Activated CD8-positive, alpha-beta memory T cell treated with anti-CD3 and anti-CD28 coated beads, Interleukin-2, amount 10 ng/mL, durations not matched to agents 7 days and 5 days (primary cell): Measurements from ENCODE around the gene DNAH5. TPM values are rescaled to one million over a fixed set of nuclear protein-coding genes. Genes with fewer than 3 reads are reported as not detected.
"Not testable (repeated sequence)": the region's sequence is repeated elsewhere in the genome, so short reads cannot be mapped to it uniquely, and the experiment has no call there.

Experiments
- ATAC-seq: fragments of 150-1000 bp; cut with Tn5 transposase; one replicate; pipeline ENCODE4 v1.10.0; 2021; ENCODE audit warnings: moderate library complexity
- CTCF ChIA-PET: fragments of 350-600 bp; sonication (Branson Sonifier 250); formaldehyde crosslinking; loops from one replicate; lab custom pipeline; 2021; ENCODE audit warnings: antibody characterized with exemption; lab: Charles Lee
- DNase-seq: peaks from one replicate; pipeline ENCODE4 v3.0.0-alpha.2; 2020
- H3K27ac Mint-ChIP-seq: one replicate; pipeline ENCODE4 v1.8.0; 2021; ENCODE audit warnings: mild to moderate bottlenecking, mixed read lengths
- H3K27me3 Mint-ChIP-seq: one replicate; pipeline ENCODE4 v1.8.0; 2021; ENCODE audit warnings: mixed read lengths
- H3K36me3 Mint-ChIP-seq: one replicate; pipeline ENCODE4 v1.8.0; 2021; ENCODE audit warnings: mild to moderate bottlenecking, mixed read lengths
- H3K4me1 Mint-ChIP-seq: one replicate; pipeline ENCODE4 v1.8.0; 2021; ENCODE audit warnings: mixed read lengths
- H3K4me3 Mint-ChIP-seq: one replicate; pipeline ENCODE4 v1.8.0; 2021; ENCODE audit warnings: mild to moderate bottlenecking, moderate library complexity, mixed read lengths
- H3K9me3 Mint-ChIP-seq: one replicate; pipeline ENCODE4 v1.8.0; 2022; ENCODE audit warnings: low read depth, mixed read lengths
- total RNA-seq, 2 experiments: library from RNA; stranded (reverse); gene quantifications; one replicate each; pipeline ENCODE4 v1.2.3, GENCODE V29; 2021

The DNAH5 gene
- total RNA-seq, 2 experiments from 2014 or later = not detected

DNA sequence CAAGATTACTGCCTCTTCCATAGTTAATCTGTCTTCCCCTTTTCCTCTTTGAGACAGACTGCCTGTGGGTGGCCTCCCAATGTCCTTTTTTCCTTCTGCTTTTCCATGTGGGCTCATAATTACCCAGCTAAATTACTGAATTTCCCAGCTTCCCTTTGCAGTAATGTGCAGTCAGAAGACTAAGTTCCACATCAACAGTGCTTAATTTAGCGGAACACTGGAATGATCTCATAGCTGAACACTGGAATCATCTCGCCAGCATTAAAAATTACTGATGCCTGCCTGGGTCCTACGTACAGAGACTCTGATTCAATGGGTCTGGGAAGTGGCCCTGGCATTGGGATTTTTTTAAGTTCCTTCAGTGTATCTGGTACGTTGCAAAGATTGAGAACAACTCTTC is 84.3 kb downstream of the DNAH5 start:
- CTCF ChIA-PET = no interaction called here
- Mint-ChIP-seq H3K27me3 (no peaks in the 10 kb centered on the region), H3K27ac (no peak overlapping the region), H3K4me3 (no peak overlapping the region), H3K9me3 (peaks cover 7% of the 10 kb centered on the region), H3K4me1 (no peaks in the 10 kb centered on the region), H3K36me3 (no peaks in the 10 kb centered on the region)
- ATAC-seq = no peak
- no peak for DNase-seq

GRCh38 chr5:13859270-13860065 is 85.0 kb downstream of the DNAH5 start:
- ATAC-seq = no peak
- CTCF ChIA-PET = no interaction called here
- no peaks in the 10 kb centered on the region for H3K27me3 Mint-ChIP-seq
- H3K9me3 Mint-ChIP-seq = peaks cover 7% of the 10 kb centered on the region
- H3K4me1 Mint-ChIP-seq = no peaks in the 10 kb centered on the region
- H3K27ac Mint-ChIP-seq = no peak overlapping the region
- no peak for DNase-seq
- no peaks in the 10 kb centered on the region for H3K36me3 Mint-ChIP-seq
- no peak overlapping the region for H3K4me3 Mint-ChIP-seq

- Mint-ChIP-seq H3K27ac (no peak overlapping the region), H3K4me3 (no peak overlapping the region), H3K36me3 (no peaks in the 10 kb centered on the region), H3K4me1 (no peaks in the 10 kb centered on the region), H3K9me3 (peaks cover 3% of the 10 kb centered on the region), H3K27me3 (no peaks in the 10 kb centered on the region)
- ATAC-seq = no peak
- CTCF ChIA-PET = no interaction called here
- no peak for DNase-seq
Observed at GRCh38 chr5:13843175-13843846, 101.2 kb downstream of the DNAH5 start.

- CTCF ChIA-PET = no interaction called here
- H3K9me3 Mint-ChIP-seq = peaks cover 24% of the 10 kb centered on the region
- no peak overlapping the region for H3K27ac Mint-ChIP-seq
- no peaks in the 10 kb centered on the region for H3K4me1 Mint-ChIP-seq
- DNase-seq = no peak
- H3K27me3 Mint-ChIP-seq = no peaks in the 10 kb centered on the region
- ATAC-seq = no peak
- no peaks in the 10 kb centered on the region for H3K36me3 Mint-ChIP-seq
- H3K4me3 Mint-ChIP-seq = no peak overlapping the region
Observed at GRCh38 chr5:13833440-13833839, 111.0 kb downstream of the DNAH5 start.

- no peak overlapping the region for H3K4me3 Mint-ChIP-seq
- H3K27ac Mint-ChIP-seq = no peak overlapping the region
- H3K27me3 Mint-ChIP-seq = no peaks in the 10 kb centered on the region
- CTCF ChIA-PET = no interaction called here
- DNase-seq = no peak
- no peak for ATAC-seq
- no peaks in the 10 kb centered on the region for H3K4me1 Mint-ChIP-seq
- peaks cover 21% of the 10 kb centered on the region for H3K9me3 Mint-ChIP-seq
- no peaks in the 10 kb centered on the region for H3K36me3 Mint-ChIP-seq
Observed at GRCh38 chr5:13831351-13831750, 113.1 kb downstream of the DNAH5 start.

DNA sequence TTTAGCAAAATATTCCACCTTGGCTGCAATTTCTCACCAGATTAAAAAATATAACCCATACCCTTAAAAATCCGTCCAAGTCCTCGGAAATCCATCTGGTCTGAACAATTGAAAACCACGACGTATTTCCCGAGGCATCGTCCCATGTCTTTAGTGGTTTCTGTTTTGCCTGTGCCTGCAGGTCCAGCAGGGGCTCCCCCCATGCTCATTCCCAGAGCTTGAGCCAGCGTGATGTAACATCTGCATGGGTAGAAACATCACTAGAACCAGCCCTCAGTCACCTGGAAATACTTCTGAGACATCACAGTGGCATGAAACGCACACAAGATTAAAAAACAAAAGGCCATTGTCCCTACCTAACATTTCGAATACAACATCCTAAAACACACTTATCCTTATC is 114.0 kb downstream of the DNAH5 start:
- no peak for DNase-seq
- Mint-ChIP-seq H3K4me3 (no peak overlapping the region), H3K27ac (no peak overlapping the region), H3K9me3 (peaks cover 19% of the 10 kb centered on the region), H3K36me3 (no peaks in the 10 kb centered on the region), H3K4me1 (no peaks in the 10 kb centered on the region), H3K27me3 (no peaks in the 10 kb centered on the region)
- CTCF ChIA-PET = no interaction called here
- no peak for ATAC-seq

- Mint-ChIP-seq H3K4me3 (no peak overlapping the region), H3K27me3 (no peaks in the 10 kb centered on the region), H3K36me3 (no peaks in the 10 kb centered on the region), H3K9me3 (peaks cover 2% of the 10 kb centered on the region), H3K4me1 (no peaks in the 10 kb centered on the region), H3K27ac (no peak overlapping the region)
- DNase-seq = no peak
- no peak for ATAC-seq
- CTCF ChIA-PET = no interaction called here
Observed at GRCh38 chr5:13821366-13821765, 123.1 kb downstream of the DNAH5 start.

- no peak for ATAC-seq
- H3K27ac Mint-ChIP-seq = no peak overlapping the region
Observed at GRCh38 chr5:13816126-13816525, 128.4 kb downstream of the DNAH5 start.

DNA sequence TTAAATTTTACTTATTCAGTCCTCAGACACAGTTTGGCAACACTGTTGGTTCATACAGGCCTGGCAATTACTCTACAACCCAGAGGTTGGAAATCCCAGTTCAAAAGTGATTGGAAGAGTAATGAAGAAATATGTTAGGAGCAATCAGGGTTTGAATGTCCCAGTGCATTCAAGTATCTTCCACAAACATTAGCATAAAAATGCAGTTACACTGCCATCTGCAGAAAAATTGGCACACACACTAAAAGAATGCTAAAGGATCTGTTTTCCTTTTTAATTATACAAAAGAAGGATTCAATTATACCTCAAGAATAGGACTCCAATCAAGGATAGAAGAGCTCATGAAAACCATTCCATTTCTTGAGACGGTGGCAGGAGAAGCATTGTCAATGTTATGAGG is 130.2 kb downstream of the DNAH5 start:
- ATAC-seq (no peak), DNase-seq (no peak)
- Mint-ChIP-seq H3K4me3 (no peak overlapping the region), H3K27ac (no peak overlapping the region), H3K36me3 (no peaks in the 10 kb centered on the region), H3K27me3 (no peaks in the 10 kb centered on the region), H3K4me1 (no peaks in the 10 kb centered on the region), H3K9me3 (peaks cover 4% of the 10 kb centered on the region)
- CTCF ChIA-PET = no interaction called here

More at GRCh38 chr5:13816126-13816525, 128.4 kb downstream of the DNAH5 start:
- Mint-ChIP-seq H3K36me3 (no peaks in the 10 kb centered on the region), H3K9me3 (no peaks in the 10 kb centered on the region), H3K4me1 (no peaks in the 10 kb centered on the region), H3K27me3 (no peaks in the 10 kb centered on the region), H3K4me3 (no peak overlapping the region)
- CTCF ChIA-PET = no interaction called here
- no peak for DNase-seq

DNA sequence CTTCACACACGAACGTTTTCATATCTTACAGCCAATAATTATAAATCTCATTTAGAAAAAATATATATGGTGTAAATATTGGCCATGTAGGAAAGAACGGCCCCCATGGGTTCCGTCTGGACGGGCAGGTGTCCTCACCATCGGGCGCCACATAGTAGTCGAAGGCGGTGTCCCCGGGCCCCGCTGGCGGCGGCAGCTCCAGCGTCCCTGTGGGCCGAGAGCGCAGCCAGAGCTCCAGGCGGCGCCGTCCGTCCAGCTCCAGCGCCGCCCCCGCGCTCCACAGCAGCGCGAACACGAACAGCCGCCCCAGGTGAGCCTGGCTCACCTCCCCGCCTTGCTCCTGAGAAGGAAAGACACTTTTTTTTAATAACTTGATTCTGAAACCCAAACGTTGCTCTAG is 134.6 kb downstream of the DNAH5 start:
- Mint-ChIP-seq H3K4me1 (no peaks in the 10 kb centered on the region), H3K4me3 (no peak overlapping the region), H3K27ac (no peak overlapping the region), H3K27me3 (no peaks in the 10 kb centered on the region), H3K9me3 (peaks cover 11% of the 10 kb centered on the region), H3K36me3 (no peaks in the 10 kb centered on the region)
- CTCF ChIA-PET = no interaction called here
- no peak for ATAC-seq
- no peak for DNase-seq

DNA sequence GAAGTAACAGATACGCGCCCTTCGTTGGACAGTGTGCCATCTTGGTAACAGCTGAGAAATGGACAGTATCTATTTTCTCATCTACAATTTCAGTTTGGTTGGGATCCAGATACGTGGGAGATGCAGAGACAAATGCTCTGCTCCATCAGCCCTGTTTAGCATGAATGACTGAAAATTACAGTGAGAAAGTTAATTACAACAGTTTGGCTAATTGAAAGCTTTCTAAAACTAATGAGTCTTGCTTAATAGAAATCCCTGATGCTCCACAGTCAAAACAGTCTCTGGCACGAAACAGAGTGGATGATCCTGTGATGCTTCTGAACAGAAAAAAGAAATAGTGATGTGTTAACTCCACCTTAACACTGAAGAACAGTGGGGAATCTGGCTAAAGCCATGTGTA is 140.2 kb downstream of the DNAH5 start:
- H3K27me3 Mint-ChIP-seq = no peaks in the 10 kb centered on the region
- H3K4me3 Mint-ChIP-seq = no peak overlapping the region
- ATAC-seq (no peak), DNase-seq (no peak)
- no peak overlapping the region for H3K27ac Mint-ChIP-seq
- peaks cover 12% of the 10 kb centered on the region for H3K9me3 Mint-ChIP-seq
- CTCF ChIA-PET = no interaction called here
- no peaks in the 10 kb centered on the region for H3K4me1 Mint-ChIP-seq
- no peaks in the 10 kb centered on the region for H3K36me3 Mint-ChIP-seq

DNA sequence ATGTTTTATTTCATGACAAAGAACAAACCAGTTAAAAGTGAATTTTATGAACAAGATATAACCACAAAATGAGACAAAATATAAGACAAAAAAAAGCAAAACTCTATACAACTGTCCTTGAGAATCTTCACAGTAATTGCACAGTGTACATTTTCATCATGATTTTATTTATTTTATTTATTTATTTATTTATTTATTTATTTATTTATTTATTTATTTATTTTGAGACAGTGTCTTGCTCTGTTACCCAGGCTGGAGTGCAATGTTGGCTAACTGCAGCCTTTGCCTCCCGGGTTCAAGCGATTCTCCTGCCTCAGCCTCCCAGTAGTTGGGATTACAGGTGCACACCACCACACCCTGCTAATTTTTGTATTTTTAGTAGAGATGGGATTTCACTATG is 145.9 kb downstream of the DNAH5 start:
- H3K9me3 Mint-ChIP-seq, H3K36me3 Mint-ChIP-seq, H3K4me3 Mint-ChIP-seq, CTCF ChIA-PET, H3K4me1 Mint-ChIP-seq, H3K27me3 Mint-ChIP-seq, ATAC-seq, H3K27ac Mint-ChIP-seq, DNase-seq: not testable (repeated sequence)

- DNase-seq = no peak
- Mint-ChIP-seq H3K4me3 (no peak overlapping the region), H3K27ac (no peak overlapping the region), H3K27me3 (no peaks in the 10 kb centered on the region), H3K9me3 (peaks cover 11% of the 10 kb centered on the region), H3K4me1 (no peaks in the 10 kb centered on the region), H3K36me3 (no peaks in the 10 kb centered on the region)
- CTCF ChIA-PET = no interaction called here
- ATAC-seq = no peak
Observed at GRCh38 chr5:13785781-13786415, 158.6 kb downstream of the DNAH5 start.

- Mint-ChIP-seq H3K36me3 (no peaks in the 10 kb centered on the region), H3K27ac (no peak overlapping the region), H3K27me3 (no peaks in the 10 kb centered on the region), H3K4me1 (no peaks in the 10 kb centered on the region), H3K9me3 (peaks cover 10% of the 10 kb centered on the region), H3K4me3 (no peak overlapping the region)
- ATAC-seq = no peak
- no peak for DNase-seq
- CTCF ChIA-PET = no interaction called here
Observed at GRCh38 chr5:13783726-13784125, 160.8 kb downstream of the DNAH5 start.
